Measurements from ENCODE around the gene LSM2. TPM values are rescaled to one million over a fixed set of nuclear protein-coding genes. Genes with fewer than 3 reads are reported as not detected.

LSM2 gene
- total and polyA plus RNA-seq, 9 of the 15 experiments (the other 6 are each of a cell fraction or from before 2014, with no cell fraction given) = 154 to 407 (median 223) TPM

DNA sequence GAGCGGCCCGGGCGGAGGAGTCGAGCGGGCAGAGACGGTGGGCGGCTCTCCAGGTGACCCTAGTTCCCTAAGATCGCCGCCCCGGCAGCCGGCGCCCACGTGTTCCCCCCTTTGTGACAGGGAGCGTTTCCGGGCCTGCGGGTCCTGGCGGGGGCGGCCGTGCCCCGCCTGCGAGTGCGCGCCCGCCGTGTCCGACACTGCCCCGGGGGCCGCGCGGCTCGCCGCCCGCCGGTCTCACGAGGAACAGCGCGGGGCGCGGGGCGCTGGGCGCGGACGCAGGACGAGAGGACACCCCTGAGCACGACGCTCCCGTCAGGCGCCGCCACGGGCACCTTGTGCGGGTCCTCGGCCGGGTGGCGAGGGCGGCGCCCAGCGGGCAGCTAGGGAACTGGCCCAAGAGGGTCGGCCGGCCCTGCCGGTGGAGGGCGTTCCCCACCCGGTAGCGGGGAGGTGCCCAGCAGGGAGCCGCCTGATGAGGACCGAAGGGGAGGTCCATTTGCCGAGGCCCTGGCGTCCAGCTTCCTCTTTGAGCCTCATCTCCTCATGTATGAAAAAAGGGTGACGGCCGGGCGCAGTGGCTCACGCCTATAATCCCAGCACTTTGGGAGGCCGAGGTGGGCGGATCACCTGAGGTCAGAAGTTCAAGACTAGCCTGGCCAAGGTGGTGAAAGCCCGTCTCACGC, 11.0 kb downstream of the LSM2 start, which contains the start of gene VARS1 (continued):
- TF ChIP-seq CHAMP1 (IDR thresholded peaks at IDR 0.05) (no peak), TRIM28 (IDR thresholded peaks at IDR 0.05) (peak; percentile 86), FOXP4 (CRISPR knock-in tag; IDR thresholded peaks at IDR 0.05; ENCODE audit: borderline replicate concordance) (no peak; the same call in 1 of the 2 replicates), BRF1 (IDR thresholded peaks at IDR 0.05; ENCODE audit: borderline replicate concordance, extremely low read depth, insufficient read length) (no peak), ZNF764 (CRISPR knock-in tag; IDR thresholded peaks at IDR 0.05; ENCODE audit: low read depth) (no peak), HMG20B (CRISPR knock-in tag; IDR thresholded peaks at IDR 0.05) (no peak), EZH2 (IDR thresholded peaks at IDR 0.05; ENCODE audit: borderline replicate concordance, low read depth, low read length) (no peak), NBN (IDR thresholded peaks at IDR 0.05; ENCODE audit: low read depth) (peak; percentile 95), PHB2 (IDR thresholded peaks at IDR 0.05; ENCODE audit: low read depth) (0 out of 2 replicates have a peak, but pooled peaks have one; percentile 47), ZNF282 (CRISPR knock-in tag; IDR thresholded peaks at IDR 0.05) (peak; percentile 85; the same call in 1 of the 2 replicates), ZNF41 (CRISPR knock-in tag; conservative IDR thresholded peaks at IDR 0.05) (peak; percentile 87), MAFK (IDR thresholded peaks at IDR 0.05; ENCODE audit: low read length) (peak; percentile 49), FOXJ2 (tag; IDR thresholded peaks at IDR 0.05) (no peak), CBX5 (IDR thresholded peaks at IDR 0.05; ENCODE audit: borderline replicate concordance, low read depth) (peak; percentile 61; the same call in 1 of the 2 replicates)
- TF ChIP-seq, protein P1, sequence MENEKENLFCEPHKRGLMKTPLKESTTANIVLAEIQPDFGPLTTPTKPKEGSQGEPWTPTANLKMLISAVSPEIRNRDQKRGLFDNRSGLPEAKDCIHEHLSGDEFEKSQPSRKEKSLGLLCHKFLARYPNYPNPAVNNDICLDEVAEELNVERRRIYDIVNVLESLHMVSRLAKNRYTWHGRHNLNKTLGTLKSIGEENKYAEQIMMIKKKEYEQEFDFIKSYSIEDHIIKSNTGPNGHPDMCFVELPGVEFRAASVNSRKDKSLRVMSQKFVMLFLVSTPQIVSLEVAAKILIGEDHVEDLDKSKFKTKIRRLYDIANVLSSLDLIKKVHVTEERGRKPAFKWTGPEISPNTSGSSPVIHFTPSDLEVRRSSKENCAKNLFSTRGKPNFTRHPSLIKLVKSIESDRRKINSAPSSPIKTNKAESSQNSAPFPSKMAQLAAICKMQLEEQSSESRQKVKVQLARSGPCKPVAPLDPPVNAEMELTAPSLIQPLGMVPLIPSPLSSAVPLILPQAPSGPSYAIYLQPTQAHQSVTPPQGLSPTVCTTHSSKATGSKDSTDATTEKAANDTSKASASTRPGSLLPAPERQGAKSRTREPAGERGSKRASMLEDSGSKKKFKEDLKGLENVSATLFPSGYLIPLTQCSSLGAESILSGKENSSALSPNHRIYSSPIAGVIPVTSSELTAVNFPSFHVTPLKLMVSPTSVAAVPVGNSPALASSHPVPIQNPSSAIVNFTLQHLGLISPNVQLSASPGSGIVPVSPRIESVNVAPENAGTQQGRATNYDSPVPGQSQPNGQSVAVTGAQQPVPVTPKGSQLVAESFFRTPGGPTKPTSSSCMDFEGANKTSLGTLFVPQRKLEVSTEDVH (IDR thresholded peaks at IDR 0.05; ENCODE audit: low read depth, partially characterized antibody) = peak; percentile 74
- TF ChIP-seq, protein P2, sequence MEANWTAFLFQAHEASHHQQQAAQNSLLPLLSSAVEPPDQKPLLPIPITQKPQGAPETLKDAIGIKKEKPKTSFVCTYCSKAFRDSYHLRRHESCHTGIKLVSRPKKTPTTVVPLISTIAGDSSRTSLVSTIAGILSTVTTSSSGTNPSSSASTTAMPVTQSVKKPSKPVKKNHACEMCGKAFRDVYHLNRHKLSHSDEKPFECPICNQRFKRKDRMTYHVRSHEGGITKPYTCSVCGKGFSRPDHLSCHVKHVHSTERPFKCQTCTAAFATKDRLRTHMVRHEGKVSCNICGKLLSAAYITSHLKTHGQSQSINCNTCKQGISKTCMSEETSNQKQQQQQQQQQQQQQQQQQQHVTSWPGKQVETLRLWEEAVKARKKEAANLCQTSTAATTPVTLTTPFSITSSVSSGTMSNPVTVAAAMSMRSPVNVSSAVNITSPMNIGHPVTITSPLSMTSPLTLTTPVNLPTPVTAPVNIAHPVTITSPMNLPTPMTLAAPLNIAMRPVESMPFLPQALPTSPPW (CRISPR knock-in tag; IDR thresholded peaks at IDR 0.05) = peak; percentile 94
- TF ChIP-seq, protein P3, sequence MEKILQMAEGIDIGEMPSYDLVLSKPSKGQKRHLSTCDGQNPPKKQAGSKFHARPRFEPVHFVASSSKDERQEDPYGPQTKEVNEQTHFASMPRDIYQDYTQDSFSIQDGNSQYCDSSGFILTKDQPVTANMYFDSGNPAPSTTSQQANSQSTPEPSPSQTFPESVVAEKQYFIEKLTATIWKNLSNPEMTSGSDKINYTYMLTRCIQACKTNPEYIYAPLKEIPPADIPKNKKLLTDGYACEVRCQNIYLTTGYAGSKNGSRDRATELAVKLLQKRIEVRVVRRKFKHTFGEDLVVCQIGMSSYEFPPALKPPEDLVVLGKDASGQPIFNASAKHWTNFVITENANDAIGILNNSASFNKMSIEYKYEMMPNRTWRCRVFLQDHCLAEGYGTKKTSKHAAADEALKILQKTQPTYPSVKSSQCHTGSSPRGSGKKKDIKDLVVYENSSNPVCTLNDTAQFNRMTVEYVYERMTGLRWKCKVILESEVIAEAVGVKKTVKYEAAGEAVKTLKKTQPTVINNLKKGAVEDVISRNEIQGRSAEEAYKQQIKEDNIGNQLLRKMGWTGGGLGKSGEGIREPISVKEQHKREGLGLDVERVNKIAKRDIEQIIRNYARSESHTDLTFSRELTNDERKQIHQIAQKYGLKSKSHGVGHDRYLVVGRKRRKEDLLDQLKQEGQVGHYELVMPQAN (IDR thresholded peaks at IDR 0.05; ENCODE audit: borderline replicate concordance) = peak; percentile 100; the same call in 1 of the 2 replicates
